ENCODE results near the gene RGS3.
A peak's percentile ranks its signal among the peaks of the same experiment; 100 is the strongest.

Gene RGS3

GRCh38 chr9:113465599-113466140 lies 2.1 kb downstream of the RGS3 start:
- DNase-seq (ENCODE audit: low read depth in 2 of 2), result no peak

GRCh38 chr9:113467183-113467582 lies 3.7 kb downstream of the RGS3 start:
- DNase-seq (ENCODE audit: low read depth in 2 of 2), result no peak

GRCh38 chr9:113468716-113469448 lies 5.4 kb downstream of the RGS3 start:
- DNase-seq (ENCODE audit: low read depth in 2 of 2), result no peak

GRCh38 chr9:113471143-113471542 lies 7.6 kb downstream of the RGS3 start:
- DNase-seq (ENCODE audit: low read depth in 2 of 2), result no peak

GRCh38 chr9:113471566-113471965 lies 8.0 kb downstream of the RGS3 start:
- DNase-seq (ENCODE audit: low read depth in 2 of 2), result no peak

GRCh38 chr9:113472199-113472598 lies 8.7 kb downstream of the RGS3 start:
- no peak for DNase-seq (ENCODE audit: low read depth in 2 of 2)

- DNase-seq (ENCODE audit: low read depth in 2 of 2), result no peak
Observed at GRCh38 chr9:113474360-113475028, 11.0 kb downstream of the RGS3 start.

GRCh38 chr9:113475031-113475430 lies 11.5 kb downstream of the RGS3 start:
- DNase-seq (ENCODE audit: low read depth in 2 of 2), result no peak

- no peak for DNase-seq (ENCODE audit: low read depth in 2 of 2)
Observed at GRCh38 chr9:113475992-113476391, 12.5 kb downstream of the RGS3 start.

GRCh38 chr9:113476511-113476916 lies 13.0 kb downstream of the RGS3 start:
- DNase-seq (ENCODE audit: low read depth in 2 of 2), result no peak

- no peak for DNase-seq (ENCODE audit: low read depth in 2 of 2)
Observed at GRCh38 chr9:113477058-113477457, 13.5 kb downstream of the RGS3 start.

- no peak for DNase-seq (ENCODE audit: low read depth in 2 of 2)
Observed at GRCh38 chr9:113477661-113478060, 14.1 kb downstream of the RGS3 start.

- peak in 1 of 2 donors; percentile 14 for DNase-seq (ENCODE audit: low read depth in 2 of 2)
Observed at GRCh38 chr9:113479174-113479621, 15.7 kb downstream of the RGS3 start.

- no peak for DNase-seq (ENCODE audit: low read depth in 2 of 2)
Observed at GRCh38 chr9:113480612-113481011, 17.1 kb downstream of the RGS3 start.

GRCh38 chr9:113481176-113481787 lies 17.8 kb downstream of the RGS3 start:
- no peak for DNase-seq (ENCODE audit: low read depth in 2 of 2)

- no peak for DNase-seq (ENCODE audit: low read depth in 2 of 2)
Observed at GRCh38 chr9:113482341-113482740, 18.8 kb downstream of the RGS3 start.

GRCh38 chr9:113482991-113483675 lies 19.6 kb downstream of the RGS3 start:
- no peak for DNase-seq (ENCODE audit: low read depth in 2 of 2)

- DNase-seq (ENCODE audit: low read depth in 2 of 2), result no peak
Observed at GRCh38 chr9:113483676-113484257, 20.2 kb downstream of the RGS3 start.

- no peak for DNase-seq (ENCODE audit: low read depth in 2 of 2)
Observed at GRCh38 chr9:113484258-113484730, 20.8 kb downstream of the RGS3 start.

- no peak for DNase-seq (ENCODE audit: low read depth in 2 of 2)
Observed at GRCh38 chr9:113485761-113486115, 22.2 kb downstream of the RGS3 start.

- DNase-seq (ENCODE audit: low read depth in 2 of 2), result no peak
Observed at GRCh38 chr9:113486327-113486726, 22.8 kb downstream of the RGS3 start.

- DNase-seq (ENCODE audit: low read depth in 2 of 2), result no peak
Observed at GRCh38 chr9:113488071-113488470, 24.5 kb downstream of the RGS3 start.

Measured in stimulated activated CD4-positive, alpha-beta T cell treated with anti-CD3 and anti-CD28 coated beads, Interleukin-4, amount 100 ng/mL, for 48 hours (primary cell).